ENCODE results near the gene EXOSC9.
A peak's percentile ranks its signal among the peaks of the same experiment; 100 is the strongest.
"Not testable (repeated sequence)": the region's sequence is repeated elsewhere in the genome, so short reads cannot be mapped to it uniquely, and the experiment has no call there.

The EXOSC9 gene, protein sequence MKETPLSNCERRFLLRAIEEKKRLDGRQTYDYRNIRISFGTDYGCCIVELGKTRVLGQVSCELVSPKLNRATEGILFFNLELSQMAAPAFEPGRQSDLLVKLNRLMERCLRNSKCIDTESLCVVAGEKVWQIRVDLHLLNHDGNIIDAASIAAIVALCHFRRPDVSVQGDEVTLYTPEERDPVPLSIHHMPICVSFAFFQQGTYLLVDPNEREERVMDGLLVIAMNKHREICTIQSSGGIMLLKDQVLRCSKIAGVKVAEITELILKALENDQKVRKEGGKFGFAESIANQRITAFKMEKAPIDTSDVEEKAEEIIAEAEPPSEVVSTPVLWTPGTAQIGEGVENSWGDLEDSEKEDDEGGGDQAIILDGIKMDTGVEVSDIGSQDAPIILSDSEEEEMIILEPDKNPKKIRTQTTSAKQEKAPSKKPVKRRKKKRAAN

DNA sequence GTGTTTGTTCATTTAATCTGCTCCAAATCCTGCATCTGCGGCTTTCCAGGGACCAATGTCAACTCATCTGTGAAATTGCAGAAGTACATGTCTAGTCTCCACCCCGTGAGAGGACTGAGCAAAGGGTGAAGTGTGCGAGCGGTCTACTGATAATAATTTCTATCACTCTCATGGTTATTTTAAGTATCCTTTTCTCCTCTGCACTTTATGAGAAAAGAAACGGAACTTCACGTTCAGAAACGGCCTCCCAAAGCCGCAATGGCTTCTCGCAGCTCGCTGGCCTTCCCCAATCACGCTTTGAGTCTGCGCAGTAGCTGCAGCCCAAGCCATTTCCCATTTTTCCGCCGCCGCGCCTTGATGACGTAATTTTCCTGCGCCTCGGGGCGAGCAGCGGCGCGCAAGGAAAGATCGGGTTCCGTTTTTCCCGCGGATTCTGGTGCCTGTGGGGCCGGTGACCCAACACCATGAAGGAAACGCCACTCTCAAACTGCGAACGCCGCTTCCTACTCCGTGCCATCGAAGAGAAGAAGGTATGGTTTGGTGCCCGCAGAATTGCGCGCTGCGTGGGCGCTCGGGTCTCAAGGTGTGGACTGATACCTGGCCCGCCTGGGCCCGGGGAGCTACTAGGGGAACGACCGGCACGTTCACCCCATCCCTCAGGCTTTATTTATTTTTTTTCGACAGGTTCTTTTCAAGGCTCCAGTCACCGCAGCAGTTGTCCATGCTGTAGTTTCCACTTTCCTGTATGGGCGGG, at the start of gene EXOSC9:
EXOSC9 (plus strand) TSS at position 363 of the 754 bp plus-strand sequence; CDS start at position 465, 102 bp downstream.
- peak; percentile 54 for DNase-seq

DNA sequence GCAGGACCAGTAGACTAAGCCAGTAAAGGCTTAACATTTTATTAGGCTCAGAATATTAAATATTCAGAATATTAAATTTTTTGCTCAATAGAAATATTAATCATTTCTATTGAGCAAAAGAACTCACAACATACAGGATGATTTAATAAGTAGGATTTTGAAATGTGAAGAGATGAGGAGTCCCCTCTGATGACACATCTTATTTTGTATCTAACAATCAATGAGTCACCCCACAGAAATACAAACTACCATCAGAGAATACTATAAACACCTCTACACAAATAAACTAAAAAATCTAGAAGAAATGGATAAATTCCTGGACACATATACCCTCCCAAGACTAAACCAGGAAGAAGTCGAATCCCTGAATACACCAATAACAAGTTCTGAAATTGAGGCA, 49.0 kb upstream of the EXOSC9 start:
- DNase-seq: not testable (repeated sequence)

DNA sequence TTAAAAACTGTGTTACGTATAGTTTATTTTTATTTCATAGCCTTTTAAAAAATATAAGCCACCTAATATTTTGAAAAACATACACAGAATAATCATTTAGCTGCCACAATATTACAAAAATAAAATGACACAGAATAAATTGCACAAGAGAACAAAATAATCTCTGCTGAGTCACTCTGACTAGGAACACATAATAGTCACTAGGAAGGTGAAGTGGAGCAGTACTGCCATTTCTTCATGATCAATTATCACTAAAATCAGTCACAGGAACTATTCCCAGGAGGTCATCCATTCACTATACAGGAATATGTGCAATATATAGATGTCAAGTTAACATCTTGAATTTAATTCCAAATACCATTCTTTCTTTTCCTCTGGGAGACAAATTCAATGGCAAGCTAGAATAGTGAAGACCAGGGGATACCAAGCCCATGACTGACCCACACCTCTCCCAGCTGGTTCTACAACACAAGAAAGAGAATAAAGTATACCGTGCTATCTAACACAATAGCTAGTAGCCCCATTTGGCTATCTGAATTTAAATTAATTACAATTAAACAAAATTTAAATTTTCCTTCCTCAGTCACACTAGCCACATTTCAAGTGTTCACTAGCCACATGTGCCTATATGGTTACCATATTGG, 42.1 kb upstream of the EXOSC9 start:
- no peak for DNase-seq

DNA sequence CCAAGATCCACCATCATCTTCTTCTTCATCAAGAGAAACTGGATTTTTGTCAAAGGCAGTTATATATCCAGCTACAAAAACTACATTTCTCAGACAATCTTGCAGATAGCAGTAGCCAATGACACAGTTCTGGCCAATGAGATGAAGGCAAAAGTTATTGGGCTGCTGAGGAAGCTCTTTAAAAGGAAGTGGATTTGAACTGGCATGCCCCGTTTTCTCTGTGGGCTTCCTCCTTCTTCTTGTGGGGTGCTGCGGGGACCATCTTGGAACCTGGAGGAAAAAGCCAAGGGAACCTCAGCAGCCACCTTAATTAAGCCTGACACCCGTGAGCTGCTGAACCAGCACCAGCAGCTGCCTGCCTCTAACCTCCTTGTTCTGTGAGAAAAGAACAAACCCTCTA, 40.9 kb upstream of the EXOSC9 start:
- DNase-seq: no peak

DNA sequence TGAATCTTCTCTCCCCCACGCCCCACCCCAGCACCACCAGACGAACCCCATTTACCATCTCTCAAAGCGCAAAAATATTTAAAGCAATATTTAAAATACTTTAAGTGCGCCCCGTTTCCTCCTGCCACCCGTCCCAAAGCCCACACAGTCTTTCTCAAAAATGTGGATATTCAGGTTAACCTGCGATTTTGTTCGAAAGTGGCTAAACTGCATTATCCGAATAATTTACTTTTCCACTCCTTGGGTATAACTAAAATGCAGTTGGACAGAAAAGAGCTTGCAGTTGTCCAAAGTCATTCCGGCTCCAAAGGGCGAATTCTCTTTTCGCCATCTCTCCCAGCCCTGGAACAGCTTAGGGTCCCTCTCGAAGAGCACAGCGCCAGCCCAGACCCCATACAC, 36.8 kb upstream of the EXOSC9 start:
- no peak for DNase-seq

DNA sequence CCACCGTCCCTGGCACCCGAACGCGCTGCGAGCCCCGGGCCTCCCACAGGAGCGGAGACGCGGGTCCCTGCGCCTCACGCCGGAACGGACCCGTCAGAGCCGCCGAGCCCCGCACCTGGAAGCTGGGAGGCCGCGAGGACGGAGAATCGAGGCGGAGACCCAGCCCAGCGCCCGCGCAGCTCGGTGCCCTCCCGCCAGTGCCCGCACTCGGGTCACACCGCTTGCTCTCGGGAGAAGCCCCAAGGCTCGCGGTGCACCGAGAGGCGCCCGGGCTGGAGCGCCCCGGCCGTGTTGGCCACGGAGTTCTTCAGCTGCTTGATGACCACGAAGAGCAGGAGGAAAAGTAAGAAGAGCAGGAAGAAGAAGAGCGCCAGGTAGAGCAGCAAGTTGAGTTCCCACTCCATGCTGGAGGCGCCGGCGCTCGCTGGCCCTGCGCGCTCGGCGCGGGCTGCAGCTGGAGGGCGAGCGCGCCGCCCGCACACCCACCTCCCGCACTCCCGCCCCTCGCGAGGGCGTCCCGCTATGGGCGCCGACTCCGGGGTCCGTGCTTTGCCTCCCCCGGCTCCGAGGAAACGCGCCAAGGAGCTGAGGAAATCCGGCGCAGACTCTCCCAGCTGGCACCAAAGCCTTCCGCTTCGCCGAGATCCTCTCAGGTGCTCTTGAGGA, 36.3 kb upstream of the EXOSC9 start, which contains the start of gene SMIM43:
SMIM43 (minus strand) TSS at position 463 of the 666 bp plus-strand sequence; CDS start at position 404, 59 bp downstream.
- no peak for DNase-seq

DNA sequence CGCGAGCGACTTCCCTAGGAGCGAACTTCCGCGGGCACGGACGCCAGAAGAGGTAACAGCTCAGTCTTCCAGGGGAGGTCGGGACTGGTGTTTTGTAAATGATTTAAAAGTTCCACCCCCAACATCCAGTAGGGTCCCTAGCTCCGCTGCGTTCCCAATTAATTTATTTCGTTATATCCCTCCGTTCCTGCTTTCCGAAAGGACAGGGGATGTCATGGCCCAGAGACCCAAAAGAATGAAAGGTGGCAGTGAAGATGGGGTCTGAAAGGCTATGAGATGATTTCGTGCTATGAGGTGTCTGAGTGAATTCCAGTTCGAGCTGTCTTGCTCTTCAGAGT, 35.8 kb upstream of the EXOSC9 start:
- no peak for DNase-seq

DNA sequence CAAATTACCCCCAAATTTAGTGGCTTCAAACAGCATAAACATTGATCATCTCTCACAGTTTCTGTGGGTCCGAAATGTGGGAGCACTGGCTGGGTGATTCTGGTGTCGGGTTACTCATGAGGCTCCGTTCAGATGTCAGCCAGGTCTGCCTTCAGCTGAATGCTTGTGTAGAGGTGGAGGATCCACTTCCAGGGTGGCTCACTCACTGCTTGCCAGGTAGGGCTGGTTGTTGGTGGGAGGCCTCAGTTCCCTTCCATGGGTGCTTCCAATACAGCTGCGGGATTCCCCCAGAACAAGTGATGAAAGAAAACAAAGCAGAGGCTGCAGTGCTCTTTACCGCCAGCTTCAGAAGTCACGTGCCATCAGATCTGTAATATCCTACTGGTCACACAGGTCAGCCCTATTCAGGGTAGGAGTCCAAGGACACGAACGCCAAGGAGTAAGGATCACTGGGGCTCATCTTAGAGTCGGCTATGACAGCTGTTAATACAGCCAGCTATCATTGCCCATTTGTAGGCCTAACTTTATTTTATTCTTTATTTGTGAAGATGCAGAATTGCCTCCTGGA, 35.1 kb upstream of the EXOSC9 start:
- no peak for DNase-seq

DNA sequence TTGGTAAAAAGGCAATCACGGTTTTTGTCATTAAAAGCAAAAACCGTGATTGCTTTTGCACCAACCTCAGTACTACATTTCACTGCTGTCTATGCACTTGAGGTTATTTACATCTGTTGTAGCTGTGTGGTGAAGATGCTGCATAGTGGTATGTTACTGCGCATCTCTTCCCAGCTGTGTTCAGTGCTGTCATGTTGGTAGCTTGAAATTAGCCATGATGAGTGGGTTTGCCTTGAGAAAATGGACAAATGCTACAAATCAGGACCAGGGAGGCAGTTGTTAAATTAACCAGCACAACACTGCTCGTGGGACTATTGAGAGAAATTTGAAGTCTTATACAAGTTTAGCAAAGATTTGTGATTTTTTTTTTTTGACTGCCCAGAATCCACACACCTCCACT, 34.0 kb upstream of the EXOSC9 start:
- no peak for DNase-seq

DNA sequence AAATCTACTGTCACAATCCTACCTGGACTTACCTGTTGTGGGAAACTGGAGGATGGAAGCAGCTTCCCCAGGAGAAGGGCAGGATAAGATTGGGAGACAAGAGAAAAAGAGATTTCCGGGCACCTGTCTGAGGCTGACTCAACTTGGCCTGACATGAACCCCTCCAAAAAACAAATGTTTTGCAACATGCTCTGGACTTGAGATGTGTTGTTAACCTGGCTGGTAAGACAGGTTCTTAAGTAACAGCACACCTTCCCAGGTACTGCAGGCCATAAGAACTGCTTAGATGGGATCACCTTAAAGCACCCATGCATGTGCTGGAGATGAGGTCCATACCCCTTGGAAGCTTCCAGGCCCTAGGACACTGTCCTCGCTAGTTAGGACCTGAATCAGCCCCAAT, 31.8 kb upstream of the EXOSC9 start:
- DNase-seq: no peak

DNA sequence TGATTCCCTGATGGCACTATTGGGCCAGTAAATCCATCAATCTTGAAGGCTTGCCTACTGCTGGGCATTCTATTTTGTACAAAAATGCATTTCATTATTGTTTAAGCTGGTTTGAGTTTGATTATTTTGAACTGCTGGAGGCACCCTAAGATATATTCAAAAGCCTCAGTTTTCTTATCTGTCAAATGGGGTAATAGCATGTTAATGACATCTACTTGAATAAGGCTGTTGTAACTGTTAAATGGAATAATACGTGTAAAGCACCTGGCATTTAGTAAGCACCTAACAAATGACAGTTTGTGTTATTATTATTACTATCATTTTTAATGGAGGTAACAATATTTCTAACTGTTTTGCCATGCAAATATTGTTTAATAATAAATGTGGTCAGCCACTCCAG, 29.3 kb upstream of the EXOSC9 start:
- no peak for DNase-seq

DNA sequence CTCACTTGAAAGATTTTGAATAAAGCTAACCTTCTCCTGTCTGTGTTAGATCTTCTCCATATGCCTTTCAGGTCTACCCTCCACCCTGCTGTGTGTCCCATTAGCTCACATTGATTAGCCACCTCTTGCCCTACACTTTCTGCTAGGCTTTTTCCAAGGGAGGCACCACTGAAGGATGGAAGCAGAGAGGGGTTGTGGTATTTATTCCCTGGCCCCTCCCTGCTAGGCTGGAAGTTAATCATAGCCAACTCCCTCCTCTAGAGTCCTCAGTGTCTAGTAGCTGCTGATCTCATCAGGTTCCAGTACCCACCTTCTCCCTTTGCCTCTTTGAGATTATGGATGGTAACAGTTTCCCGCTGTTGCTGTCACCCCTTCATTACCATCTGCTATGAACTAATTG, 27.2 kb upstream of the EXOSC9 start:
- no peak for DNase-seq

DNA sequence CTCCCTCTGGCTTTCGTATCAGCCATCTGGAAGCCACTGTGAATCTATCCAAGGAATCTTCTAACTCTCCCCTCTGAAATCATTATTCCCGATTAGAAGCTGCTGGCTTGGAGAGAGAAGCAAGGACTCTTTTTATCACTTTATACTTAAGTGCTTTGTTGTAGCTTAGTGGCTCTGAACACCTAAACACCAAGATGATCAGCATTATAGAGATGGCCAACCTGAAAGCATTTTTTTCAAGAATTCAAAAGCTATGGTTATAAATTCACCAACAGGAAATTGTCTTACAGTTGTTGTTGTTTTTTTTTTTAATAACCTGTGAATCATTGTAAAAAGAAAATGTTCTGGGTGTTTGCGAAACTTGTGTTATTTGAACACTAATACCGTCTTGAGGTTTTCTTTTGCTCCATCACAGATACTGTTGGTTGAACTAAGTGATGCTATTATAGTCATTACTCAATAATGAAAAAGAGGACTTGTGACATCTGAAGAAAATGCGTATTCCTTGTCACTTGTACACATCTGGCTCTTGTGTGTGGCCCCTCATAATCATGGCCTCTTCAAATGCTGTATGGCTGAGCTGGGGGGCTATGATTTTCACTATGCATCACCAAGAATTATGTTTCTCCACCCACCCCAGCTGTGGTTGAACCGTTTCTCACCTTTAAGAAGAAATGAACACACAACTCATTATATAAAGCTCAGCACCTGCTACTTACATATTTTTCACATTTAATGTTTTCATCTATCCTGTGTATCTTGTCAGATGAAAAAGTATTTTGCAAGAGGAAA, 24.3 kb upstream of the EXOSC9 start:
- DNase-seq: no peak

DNA sequence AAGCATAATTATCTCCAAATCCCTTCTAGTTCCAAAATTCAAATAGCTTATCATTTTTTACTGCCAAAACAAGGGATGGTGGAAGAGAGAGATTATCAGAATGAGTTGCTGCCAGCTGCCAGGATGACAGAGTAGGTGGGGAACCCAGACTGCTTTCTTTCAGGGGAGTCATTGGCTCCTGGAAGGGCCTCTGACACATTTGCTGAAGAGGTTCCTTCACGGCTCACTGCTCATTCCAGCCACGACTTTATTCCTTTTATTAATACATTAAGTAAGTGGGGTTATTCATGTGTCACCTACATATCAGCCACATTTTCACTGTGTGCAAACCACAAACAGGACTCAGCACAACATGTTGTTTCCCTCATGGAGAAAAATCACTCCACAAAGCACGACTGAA, 23.5 kb upstream of the EXOSC9 start:
- no peak for DNase-seq

DNA sequence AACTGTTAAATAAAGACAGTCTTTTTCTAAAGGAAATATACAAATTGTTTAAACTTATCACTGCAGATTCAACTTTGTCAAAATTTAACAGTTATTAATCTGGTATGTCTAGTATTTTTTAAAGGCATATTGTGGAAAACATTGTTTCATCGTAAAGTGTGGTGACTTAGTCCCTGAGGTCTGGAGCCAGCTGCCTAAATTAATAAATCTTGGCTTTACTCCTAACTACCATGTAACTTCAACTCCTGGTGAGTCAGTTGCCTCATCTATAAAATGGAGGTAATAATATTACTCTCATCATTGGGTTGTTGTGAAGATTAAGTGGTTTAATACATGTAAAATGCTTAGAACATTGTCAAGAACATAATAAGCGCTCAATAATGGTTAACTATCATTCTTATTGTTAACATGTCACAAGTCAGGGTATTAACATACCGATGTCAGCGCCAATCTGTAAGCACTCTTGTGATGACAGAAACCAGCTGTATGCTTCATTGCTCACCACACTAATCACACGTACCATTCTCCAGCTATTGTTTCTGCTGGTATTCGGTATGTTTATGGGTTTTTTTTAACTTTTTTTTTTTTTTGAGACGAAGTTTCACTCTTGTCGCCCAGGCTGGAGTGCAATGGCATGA, 22.0 kb upstream of the EXOSC9 start:
- DNase-seq: no peak

DNA sequence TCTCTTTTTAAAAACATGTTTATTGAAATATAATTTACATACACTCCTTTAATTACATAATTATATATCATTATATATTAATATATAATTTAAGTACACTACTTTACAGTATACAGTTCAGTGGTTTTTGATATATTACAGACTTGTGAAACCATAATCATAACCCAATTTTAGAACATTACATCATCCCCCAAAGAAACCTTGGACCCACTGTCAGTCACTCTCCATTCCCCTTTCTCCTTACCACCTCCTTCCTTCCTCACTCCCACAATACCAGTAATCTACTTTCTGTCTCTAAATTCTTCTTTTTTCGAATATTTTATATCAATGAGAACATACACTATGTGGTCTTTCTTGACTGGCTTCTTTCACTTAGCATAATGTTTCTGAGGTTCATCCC, 17.9 kb upstream of the EXOSC9 start:
- no peak for DNase-seq

DNA sequence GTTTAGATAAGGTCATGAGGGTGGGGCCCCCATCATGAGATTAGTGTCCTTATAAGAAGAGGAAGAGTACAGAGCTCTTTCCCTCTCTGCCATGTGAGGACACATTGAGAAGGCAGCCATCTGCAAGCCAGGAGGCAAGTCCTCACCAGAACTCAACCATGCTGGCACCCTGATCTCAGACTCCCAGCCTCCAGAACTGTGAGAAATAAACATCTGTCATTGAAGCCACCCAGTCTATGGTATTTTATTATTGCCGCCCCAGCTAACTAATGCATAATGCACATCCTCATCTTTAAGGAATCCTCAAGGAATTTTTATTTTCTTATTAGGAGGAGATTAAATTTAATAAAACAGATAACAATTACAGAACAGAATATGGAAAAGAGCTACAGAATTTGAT, 16.7 kb upstream of the EXOSC9 start:
- no peak for DNase-seq

DNA sequence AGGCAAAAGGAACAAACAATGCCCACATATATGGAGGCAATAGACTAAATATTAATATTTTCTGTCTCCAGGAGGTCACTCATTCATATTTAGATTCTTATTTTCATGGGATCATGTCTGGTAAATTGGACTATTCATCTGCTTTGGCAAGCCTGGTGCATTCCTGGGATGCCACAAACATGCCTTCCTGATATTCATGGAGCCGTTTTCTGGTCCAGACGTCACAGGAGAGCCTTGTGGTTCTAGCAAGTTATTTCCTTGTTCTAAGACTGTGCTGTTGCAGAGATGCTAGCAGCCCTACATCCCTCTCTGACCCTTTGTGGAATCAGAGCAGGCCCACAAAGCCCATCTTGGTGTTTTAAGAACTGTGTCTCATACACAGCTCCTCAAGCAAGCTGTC, 16.1 kb upstream of the EXOSC9 start:
- DNase-seq: no peak

DNA sequence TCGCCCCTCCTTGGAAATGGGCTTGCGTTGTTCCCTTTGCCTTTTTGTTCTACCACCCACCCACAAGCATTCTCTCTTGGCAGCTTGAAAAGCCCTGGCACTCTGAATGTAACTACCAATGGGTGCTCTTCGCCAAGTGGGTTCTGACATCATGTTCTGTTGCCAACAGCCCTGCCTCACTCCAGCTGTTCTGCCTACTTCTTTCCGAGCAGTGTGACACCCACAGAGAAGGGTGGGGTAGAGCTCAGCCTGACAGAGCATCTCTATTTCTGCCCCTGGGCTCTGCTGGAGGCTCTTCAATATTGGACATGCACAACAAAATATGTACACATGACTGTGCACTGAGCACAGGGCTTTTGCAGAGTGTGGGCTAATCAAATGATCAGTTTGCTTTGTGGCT, 15.6 kb upstream of the EXOSC9 start:
- no peak for DNase-seq

DNA sequence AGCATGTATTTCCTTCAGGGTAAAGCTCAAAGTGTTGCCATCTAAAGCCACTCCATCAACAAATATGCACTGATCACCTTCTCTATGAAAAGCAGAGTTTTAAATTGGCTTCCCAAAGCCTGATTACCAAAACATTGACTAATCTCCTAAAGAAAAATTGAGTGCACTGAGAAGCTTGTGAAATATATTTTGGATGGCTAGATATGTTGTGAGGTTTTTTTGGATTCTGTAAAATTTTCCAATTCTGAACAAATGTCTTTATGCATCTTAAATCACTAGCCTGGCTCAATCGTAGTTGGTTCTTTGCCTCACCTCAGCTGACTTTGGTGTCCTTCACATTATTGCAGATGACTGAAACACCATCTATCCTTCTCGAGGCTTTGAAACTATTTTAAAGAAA, 14.9 kb upstream of the EXOSC9 start:
- no peak for DNase-seq

DNA sequence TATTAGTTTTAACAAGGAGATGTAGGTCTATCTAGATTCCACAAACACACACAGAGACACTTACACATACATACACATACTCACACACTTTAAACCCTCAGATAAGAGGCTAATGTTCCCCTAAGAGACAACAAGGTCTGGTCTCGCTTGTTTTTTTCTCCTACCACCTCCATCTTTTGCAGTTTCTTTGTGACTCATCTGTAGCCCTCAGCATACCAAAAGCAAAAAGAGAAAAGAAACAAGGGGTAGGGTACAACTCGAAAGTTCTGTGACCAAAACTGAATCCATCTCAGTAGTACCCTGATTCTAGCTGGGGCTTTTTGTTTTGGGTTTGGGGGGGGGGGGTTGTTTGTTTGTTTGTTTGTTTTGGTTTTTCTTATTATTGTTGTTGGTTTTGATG, 12.2 kb upstream of the EXOSC9 start:
- DNase-seq: no peak

DNA sequence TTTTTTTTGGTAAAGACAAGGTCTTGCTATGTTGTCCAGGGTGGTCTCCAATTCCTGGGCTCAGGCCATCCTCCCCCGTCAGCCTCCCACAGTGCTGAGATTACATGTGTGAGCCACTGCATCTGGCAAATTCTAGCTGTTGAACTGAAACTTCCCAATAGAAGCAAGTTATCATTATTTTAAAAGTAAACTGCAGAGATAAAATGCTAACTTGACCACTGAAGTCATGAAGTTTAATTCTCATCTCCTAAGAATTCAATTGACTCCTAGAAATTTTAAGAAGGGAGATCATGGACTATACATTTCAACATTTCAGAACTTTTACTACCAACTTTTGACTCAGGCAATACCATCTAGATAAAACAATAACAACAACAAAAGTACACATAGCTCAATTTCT, 11.7 kb upstream of the EXOSC9 start:
- DNase-seq: no peak

All from DMS 273 treated with DMSO at 0.1 percent for 48 hours (cell line).